Stimulated activated CD8-positive, alpha-beta memory T cell treated with anti-CD3 and anti-CD28 coated beads, Interleukin-2, amount 100 ng/mL, for 48 hours (primary cell): ENCODE measurements around the gene LRMDA.

Experiments used
- DNase-seq, 2 donors: peaks; one replicate each; pipeline ENCODE4 v3.0.0-alpha.2; 2020; ENCODE audit warnings: low read depth in 2 of 2

LRMDA gene

DNA sequence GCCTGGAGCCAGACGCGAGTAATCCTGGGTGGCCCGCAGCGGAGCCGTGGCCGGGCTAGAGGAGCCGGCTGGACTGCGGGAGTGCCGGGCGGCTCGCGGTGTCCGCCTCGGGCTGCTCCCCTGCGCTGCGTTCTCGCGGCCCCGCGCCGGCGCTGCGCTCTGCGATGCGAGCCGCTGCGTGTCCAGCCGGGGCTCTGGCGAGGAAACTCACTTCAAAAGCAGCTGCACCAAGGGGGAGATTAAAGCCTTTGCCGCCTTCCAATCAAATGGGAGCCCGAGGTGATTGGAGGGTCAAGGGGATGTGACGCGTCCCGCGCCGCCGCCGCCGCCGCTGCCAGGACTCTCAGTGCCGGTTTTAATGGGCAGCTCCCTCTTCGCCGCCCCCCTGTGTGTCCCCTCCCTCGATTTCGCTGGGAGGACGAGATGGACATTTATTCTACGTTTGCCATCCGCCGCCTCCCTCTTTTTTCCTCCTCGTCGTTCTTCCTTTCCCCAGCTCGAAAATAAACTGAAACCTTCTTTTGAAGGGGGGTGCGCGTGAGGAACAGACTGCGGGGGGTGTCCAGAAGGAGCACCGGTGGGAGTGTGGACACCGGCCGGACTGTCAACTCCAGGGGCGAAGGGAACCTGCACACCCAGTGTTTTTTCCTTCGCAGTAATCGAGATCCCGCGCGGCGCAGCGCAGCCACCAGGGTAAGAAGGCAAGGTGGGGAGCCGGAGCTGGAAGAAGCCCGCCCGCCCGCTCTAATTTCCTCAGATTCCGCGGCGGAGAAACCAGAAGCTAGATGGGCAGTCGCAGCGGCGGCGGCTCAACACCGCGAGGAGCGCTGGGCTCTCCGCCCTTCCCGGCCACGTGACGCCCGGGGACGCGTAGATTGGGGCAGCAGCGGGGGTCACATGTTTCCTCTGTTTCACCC, 29.6 kb upstream of the LRMDA start, which contains the start of gene ZNF503:
Gene ZNF503, minus strand, starts transcription at position 196 of the 917 bp plus-strand sequence. CDS start 345 bp downstream, outside the sequence.
- peak in 1 of 2 donors; percentile 47 for DNase-seq

DNA sequence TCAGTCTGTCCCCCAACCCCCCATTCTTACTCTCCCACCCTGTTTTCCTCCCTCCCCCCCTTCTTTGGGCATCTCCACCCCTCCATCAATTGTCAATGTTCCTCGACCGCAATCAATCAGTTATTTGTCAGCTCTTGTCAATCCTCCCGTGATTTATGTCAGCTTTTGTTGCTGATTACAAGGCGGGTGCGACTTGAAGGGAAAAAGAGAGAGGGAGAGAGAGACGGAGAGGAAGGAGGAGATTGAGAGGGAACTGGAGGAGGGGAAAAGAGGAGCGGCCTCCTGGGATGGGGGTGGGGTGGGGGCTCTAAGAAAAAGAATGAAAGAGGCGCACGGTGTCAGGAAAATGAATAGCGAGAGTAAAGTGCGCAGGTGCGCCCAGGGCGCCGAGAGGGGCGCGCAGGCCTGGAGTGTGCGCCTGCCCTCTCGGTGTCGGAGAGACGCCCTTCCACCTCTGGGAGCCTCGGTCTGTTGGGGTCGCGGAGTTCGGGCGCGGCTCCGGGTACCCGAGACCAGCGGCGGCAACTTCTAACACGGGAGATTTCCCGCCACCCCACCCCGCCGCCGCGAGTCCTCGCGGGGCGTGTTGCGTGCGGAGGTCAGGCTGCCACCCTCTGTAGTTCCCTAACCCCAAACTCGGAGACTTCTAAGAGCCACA, 28.8 kb upstream of the LRMDA start:
- no peak for DNase-seq

DNA sequence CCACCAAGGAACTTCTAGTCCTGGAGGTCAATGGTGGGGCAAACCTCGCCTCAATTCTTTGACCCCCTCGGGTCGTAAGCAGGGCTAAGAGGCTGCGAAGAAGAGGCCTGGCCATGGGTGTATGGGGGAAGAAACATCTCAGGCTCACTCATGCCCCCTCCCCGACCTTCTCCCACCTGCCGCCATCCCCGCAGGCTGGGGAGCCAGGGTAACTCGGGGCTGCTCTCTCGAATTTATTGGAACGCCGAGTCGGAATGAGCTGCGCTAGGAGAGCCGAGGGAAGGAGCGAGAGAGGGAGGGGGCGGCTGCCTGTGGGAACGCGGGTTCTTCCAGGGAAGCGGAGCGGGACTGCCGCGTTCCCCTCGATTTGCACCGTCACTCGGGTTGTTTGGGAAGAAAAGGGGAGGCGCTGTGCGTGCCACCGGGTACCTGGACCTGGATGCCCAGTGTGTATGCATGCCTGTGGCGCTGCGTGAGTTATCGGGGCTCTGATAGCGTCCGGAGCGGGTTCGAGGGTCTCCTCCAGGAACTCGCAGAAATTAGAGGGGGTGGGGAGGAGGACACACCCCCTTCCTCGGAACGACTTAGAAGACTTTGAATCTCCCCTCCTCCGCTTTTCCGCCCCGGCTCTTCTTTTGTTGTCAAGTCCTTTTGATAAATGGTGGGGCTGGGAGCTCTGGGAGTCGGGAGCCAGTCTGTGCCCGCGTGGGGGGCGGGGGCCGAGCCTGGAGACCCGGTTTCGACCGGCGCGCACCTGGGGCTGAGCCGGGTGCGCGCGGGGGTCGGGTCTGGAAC, 28.1 kb upstream of the LRMDA start:
- DNase-seq, result no peak

DNA sequence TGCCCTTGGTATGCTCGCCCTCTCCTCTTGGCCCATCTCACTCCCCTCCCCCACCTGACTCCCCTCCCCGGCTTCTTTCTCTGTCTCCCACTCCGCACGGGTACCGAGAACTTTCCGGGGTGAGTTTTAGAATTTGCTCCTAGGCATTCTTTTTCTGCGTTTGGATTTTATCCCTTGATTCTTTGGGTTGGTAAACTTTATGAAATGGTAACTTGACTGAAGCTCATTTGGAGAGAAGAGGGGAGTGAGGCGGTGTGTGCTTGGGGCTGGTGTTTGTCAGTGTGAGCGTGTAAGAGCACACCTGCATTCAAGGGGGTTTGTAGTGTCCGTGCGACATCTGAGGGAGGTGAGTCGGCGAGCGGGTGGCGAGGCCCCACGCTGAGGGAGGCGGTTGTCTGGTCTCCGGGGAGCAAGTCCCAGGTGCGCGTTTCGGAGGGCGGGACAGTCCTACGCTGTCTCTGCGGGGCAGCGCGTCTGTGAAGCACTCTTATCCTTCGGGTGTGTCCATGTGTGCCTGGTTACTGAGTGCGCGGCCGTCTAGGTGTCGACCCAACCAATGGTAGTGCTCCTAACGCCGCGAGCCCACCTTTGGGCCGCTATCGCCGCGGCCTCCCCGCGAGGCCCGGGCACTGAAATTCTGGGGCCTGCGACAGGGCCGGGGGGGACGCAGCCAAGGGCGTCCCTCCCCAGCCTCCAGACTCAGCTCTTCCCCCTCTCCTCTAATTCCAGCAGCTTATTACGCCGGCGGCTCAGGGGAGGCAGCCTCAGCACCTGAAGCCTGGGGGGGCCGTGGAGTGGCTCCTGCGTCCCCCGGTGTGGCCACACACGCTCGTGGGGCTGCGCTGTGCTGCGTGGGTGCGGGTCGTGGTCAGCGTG, 27.2 kb upstream of the LRMDA start:
- DNase-seq, result no peak

DNA sequence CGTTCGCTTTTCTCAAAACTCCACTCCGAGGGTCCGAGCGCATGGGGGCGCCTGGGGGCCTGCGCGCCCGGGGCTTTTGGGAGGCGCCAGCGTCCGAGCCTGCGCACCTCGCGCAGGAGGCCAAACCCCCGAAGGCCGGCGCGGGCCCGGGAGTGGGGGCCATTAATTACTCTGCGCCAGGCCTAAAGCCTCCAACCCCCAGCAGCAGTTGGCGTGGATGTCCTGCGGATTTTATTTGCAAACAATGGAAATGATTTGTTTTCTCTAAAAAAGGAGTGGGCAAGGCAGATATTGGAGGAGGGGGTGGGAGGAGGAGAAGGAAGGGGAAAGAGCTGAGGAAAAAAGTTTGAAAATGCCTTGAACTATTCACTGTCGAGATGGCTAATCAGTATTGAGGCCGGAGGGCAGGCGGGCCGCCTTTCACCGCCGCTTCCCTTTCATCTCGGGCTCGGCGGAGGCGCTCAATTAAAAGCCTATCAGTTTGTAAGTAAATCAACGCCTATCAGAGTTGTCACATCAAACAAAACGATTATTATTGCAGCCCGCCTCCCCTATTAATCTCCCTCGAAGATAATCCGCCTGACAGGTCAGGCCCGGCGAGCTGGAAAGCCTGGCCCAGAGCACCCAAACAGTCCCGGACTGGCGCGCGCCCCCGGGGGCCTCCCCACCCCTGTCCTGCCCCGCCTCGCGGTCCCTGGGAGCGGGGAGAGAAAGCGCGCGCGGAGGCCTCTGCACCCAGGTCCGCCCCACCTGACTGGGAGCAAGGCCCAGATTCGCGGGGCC, 26.4 kb upstream of the LRMDA start:
- no peak for DNase-seq

DNA sequence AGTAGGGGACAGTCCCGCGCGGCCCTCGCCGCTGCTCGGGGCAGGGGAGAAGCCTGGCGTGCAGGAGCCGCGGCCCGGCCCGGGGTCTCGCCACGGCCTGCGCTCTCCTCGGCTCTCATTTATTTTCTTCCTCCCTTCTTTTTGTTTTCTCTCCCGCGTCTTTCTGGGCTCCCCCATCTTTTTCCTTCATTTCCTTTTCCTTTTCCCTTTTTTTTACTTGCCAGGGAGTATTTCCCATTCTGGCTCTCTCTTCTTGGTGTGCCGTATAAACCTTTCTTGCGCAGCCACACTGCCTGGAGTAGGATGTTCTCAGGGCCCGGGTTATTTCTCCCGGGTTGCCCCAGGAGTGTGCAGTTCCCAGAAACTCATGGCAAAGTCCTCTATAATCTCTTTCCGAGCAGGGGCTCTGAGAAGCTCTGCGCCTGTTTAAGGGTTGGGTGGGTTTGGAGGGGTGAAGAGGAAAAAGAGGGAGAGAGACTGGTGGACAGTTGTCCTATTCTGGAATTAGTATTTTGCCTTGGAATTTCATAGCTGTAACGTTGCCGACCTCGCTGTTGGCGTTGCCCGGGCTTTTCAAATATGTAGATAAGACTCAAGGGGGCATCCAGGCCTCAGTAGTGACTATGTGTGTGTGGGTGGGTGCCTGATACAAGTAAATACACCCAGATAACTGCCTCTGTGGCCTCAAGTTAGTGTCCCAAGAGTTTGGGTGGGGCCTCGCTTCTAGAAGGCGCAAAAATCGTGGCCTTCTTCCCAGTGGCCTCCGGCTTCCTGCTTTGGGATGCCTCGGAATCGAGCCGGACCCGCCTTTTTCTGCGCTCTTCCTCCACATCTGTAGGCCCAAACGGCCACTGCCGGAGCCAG, 25.6 kb upstream of the LRMDA start:
- no peak for DNase-seq

DNA sequence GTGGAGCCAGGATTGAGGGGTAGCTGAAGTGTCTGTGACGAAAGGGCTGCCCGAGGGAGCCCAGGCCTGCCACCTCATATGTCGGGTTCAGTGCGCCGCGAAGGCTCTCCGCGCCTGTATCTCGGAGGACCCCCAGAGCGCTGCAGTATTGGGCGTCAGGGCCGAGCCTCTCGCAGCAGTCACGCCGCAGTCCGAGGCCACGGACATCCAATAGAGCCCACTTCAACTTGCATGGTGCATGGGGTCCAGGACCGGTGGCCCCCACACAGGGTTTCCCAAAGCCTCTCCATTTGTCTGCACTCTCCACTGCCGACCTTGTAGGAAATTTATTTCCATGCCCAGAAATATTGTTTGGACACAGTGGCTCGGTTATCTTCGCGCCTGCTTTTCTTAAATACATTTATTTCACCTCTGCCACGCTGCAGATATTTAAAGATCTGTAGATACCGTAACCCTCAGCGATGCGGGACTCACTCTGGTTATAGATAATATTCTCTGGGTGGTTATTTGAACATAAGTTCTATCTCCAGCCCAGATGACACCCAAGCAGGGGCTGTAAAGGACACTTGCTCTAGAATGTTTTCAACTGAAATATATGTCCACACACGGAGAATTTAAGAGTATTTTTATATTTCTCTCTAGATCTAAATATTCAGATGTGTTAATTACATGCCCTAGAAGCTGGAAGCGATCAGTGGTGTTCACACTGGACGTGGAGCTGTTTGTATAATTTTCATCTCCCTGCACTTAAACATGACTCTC, 24.8 kb upstream of the LRMDA start:
- no peak for DNase-seq

DNA sequence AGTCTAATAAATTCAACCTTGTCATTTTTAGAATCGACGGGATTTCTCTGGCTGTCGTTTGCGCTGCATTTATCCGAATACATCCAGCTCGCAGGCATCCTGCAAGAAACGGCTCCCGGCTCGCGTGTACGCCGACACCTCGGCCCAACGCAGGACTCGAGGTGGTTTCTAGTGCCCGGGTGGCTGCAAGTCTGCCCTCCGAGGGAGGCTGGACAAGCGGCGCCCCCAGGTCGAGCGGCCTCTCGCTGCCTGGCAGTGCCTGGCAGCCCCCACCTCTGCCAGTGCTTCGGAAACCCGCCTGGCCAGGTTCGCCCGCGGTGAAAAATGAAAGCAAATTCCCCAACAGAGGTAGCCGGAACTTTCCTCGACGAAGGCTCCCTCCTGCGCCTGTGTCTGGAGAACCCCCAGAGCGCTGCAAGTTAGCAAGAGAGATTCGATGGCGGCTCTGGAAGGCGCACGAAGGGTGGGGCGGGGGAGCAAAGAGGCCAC, 24.2 kb upstream of the LRMDA start:
- DNase-seq, result no peak

DNA sequence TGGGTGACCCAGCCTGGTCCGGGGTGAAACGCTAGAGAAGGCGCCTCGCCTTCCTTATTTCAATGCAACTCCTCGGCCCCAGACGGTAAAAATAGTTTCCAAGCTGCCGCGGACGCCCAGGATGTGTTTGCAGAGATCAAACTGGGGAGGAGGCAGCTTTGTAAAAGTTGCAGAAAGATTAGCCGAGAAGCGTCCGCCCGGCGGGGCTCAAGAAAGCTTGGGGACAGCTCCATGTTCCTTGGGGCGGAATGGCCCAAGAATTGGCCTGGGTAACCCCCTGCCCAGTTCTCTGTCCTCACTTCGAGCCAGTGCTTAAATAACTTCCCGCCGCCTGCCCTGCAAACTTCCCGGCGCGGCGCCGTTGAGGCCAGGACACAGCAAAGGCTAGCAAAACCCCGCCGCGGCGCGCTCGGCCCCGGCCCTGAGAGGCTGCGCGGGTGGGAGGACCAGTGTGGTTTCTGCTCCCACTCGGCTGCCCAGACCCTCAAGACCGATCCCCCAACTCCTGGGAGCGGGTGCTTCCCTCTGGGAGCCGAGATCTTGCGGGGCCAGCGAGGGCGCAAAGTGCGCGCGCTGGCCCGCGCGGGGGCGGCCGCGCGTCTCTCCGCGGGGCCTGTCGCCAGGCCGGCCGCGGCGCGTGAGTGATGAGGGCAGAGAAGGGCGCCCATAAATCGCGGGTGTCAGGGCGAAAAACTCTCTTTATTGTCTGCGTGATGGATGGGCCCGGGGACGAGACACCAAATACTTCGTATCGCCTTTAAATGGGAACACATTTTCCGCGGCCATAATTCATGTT, 23.5 kb upstream of the LRMDA start:
- no peak for DNase-seq

DNA sequence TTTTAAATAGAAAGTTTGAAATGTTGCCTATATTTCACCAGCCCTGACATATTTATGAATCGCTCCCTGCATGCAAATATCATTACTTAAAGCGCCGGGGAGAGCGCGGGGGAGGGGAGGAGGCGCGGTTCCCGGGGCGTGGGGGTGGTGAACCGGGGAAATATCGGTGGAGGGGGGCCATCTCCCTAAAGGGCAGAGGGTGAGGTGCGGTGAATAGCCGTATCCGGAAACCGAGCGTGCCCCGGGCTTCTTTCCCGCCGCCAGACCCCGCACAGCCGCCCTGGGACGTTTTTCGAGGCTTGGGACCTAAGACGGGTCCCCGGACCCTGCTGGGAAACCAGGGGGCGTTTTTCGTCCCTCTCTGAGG, 22.9 kb upstream of the LRMDA start:
- DNase-seq, result no peak

DNA sequence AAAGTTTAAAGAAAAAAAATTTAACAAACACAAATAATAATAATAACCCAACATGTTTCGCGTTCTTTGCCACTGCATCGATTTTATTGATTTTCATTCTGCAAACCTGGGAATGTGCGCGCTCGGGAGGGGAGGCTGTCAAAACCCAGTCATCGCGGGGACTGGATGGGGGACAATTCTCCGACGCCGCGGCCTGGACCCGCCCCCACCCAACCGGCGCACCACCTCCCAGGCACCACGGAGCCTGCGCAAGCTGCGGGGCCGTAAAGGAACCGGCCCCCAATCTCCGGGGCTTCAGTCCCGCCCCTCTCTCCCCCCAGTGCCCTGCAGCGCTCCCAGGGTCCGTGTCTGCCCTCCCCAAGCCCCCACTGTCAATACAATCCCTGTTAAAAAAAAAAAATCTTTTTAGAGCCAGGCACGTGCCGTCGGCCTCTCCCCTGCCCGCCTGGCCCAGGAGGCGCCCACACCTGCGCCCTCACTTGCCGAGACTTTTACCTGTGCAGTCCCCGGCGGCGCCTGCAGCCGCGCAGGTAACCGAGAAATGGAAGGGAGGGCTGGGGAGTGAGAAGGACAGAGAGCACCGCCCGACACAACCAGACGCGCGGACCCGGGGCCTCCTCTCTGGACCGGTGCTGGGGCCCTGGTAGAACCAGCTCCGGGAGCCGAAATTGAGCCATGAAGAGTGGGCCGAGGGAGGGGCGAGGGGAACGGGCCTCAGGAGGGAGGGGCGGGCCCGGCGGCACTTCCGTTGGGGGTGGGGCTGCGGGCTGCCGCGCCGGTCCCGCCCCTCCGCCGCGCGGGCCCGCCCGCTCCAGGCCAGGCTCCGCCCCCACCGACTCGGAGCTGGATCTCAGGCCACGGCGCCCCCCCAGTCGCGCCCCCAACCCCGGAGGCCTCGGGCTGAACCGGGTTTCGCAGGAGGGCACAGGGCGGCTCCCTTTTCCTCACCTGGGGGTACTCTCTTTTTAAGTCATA, 22.2 kb upstream of the LRMDA start:
- no peak for DNase-seq

DNA sequence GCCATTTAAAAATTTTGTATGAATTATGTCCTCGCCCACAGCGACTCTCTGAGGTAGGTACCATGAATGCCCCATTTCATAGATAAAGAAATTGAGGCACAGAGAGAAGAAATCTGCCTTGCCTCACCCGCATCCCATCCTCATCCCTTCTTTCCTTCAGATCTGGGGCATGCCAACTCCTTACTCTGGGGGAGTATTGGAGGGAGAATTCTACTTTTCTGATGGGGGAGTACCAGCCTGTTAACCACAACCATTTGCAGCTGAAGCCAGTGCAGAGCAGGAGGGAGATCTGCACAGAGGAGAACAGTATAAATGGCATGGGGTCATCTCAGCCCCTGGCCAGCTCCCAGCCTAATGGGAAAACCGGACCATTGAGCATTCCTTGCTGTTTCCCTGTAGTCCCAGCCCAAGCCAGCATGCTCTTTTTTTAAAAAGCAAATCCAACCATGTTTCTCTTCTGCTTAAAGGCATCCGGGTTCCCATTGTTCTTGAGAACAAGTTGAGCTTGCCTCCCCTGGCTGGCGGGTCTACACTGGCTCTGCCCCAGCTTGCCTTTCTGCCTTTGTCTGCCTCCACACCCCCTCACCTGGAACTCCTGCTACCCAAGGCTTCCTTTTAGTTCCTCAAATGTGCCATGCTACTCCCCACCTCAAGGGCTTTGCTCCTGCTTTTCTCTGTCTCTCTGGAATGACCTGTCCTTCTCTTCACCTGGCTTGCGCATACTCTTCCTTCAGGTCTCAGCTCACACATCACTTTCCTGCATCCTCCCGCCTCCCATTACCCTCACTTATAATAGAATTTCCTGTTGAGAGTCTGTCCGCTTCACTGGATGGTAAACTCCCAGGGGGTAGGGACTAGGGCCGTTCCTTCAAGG, 21.1 kb upstream of the LRMDA start:
- no peak for DNase-seq

DNA sequence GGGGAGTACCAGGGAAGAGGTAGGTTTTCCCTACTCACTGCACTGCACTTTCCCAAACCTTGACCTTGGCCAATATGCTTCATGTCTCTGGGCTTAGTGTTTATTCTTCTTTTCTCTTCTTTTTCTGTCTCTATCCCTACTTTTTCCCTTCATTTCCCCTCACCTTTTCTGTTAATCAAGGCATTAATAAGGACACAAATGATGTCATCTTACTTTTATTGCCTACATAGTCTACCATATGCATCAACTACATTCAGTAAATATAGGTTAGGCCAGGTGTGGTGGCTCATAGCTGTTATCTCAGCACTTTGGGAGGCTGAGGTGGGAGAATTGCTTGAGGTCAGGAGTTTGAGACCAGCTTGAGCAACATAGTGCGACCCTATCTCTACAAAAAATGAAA, 16.9 kb upstream of the LRMDA start:
- no peak for DNase-seq

DNA sequence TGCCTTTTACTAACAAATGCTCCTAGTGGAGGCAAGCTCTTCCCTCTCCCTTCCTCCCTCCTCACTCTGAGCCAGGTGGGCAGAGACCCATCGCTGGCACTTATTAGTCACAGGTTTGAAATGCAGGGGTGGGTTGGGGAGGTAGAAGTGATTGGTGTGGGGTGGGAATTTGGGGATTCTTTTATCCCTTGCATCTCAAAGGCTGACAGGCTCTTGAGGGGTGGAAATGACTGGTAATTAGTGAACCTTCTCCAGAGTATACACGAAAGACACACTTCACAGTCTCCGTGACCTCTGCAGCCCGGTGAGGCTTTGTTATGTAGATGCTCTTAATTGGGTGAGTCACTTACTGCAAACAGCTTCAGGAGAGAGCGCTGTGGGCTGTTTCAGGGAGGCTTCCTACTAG, 13.9 kb upstream of the LRMDA start:
- DNase-seq, result no peak

DNA sequence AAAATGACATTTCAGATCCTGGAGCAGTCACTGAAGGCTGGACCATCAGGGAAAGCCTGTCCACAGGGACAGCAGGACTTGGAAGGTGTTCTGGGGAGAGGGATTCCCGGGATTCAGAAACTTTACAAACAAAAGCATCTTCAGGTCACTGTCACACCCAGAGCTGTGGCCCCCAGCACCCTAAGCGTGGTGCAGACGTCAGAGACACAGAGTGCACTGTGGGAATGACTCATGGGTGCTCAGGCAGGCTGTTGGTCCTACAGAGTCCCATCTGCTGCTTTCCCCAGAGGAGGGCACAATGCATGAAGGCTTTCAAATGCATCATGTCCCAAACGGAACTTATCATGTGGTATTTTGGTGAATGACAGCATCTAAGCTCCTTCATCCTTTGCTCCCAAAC, 13.1 kb upstream of the LRMDA start:
- DNase-seq, result no peak

DNA sequence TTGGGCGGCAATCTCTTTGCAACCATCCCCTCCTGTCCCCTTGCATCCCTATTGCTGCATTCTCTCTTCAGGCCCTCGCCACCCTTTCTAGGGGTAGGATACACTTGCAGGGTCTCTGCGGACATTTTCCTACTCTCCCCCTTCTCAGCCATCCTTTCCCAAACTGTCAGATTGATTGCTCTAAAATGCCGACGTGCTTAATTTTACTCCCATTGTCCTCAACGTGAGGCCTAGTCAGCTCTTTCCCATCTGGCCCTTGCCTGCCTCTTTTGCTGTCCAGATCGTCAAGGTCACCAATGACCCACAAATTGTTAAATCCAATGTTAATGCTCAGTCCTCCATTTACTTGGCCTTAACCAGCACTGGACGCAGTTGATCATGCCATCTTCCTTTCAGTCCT, 12.7 kb upstream of the LRMDA start:
- DNase-seq, result no peak
